OCI-M1 (cell line): ENCODE results near the gene OR4E1.
A peak's percentile ranks its signal among the peaks of the same experiment; 100 is the strongest.
"Not testable (repeated sequence)": the region's sequence is repeated elsewhere in the genome, so short reads cannot be mapped to it uniquely, and the experiment has no call there.

Experiments
- DNase-seq: peaks from one replicate; lab custom pipeline; 2025; lab: John Stamatoyannopoulos, UW

OR4E1 gene

GRCh38 chr14:21673718-21674117 lies at the start of gene OR4E1:
Gene OR4E1, minus strand, starts transcription at chr14:21673818. Its CDS starts 2,883 bp downstream, at chr14:21670935.
- no peak for DNase-seq

GRCh38 chr14:21721504-21721903 lies 47.9 kb upstream of the OR4E1 start:
- no peak for DNase-seq

- DNase-seq: no peak
These were observed 46.2 kb upstream of the OR4E1 start for GRCh38 chr14:21719841-21720240.

DNA sequence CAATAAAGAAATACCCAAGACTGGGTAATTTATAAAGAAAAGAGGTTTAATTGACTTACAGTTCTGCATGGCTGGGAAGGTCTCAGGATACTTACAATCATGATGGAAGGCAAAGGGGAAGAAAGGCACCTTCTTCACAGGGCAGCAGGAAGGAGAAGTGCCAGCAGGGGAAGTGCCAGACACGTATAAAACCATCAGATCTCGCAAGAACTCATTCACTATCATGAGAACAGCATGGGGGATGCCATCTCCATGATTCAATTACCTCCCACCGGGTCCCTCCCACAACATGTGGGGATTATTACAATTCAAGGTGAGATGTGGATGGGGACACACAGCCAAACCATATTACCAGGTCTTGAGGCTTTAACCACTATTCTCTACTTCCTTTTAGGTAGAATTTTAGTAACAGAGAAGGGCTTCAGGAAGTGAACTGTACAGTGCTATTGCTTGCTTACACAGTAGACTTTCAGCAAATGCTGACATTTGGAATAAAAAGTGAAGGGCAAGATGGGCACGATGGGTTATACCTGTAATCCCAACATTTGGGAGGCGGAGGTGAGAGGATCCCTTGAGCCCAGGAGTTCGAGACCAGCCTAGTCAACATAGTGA lies 40.8 kb upstream of the OR4E1 start:
- no peak for DNase-seq

DNA sequence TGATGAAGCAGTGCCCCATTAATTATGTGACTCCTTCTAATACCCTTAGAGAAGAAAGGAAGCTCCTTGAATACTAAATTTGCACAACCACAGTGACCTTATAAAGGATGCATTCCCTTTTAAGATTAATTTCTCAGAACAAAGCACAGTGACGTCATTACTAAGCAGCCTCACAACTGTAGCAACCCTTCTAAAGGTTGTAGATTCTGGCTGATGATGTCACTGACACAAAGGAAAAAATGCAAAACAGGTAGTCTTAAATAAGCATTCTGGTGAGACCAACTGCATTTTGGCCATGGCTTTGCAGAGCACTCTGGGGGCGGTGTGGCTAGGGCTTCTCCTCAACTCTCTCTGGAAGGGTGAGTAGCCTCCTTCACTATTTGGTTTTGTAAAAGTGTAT lies 38.4 kb upstream of the OR4E1 start:
- DNase-seq: no peak

GRCh38 chr14:21711360-21711961 lies 37.8 kb upstream of the OR4E1 start:
- peak; percentile 62 for DNase-seq

- DNase-seq: no peak
These were observed 30.7 kb upstream of the OR4E1 start for GRCh38 chr14:21704338-21704737.

DNA sequence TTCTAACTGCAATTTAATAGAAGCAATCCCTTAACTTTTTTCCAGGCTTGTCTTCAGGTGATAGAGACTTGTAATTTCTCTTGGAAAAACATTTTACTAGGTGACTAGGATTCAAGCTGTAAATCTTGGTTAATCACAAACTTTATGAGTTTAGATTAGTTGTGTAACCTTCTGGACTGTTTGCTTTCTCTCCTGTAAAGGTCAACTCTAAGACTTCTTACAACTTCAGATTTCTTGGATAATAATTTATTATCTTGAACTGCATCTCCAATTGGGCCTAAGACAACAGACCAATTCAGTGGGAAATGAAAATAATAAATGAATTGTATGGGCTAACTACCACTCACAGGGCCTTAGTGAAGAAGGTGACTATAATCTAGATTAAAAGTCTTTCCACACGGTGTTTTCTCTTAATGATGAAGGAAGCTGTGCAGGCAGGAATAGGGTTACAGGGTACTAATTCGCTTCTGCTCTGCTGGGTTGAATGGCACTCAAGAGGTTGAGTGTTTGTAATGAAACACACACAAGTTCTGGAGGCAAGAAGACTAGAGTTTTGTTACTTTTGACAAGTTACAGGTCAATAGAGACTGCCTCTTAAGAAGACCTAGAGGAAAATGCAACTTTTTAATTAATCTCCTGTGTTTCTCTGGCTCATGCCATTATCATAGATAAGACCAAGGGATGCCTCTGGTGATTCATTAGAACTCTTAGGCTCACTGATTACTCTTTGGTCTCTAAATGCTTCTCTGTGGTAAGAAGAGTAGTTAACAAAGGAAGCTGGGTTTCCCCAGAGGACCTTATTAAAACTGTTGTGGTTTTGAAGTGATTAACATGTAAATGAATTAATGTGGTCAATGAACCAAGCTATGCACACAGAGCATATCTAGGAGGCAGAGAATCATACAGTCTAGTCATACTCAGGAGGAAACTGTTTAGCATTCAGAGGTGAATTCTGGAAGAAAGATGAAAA lies 30.0 kb upstream of the OR4E1 start:
- DNase-seq: no peak

- no peak for DNase-seq
These were observed 28.7 kb upstream of the OR4E1 start for GRCh38 chr14:21702316-21702715.

GRCh38 chr14:21699551-21699950 lies 25.9 kb upstream of the OR4E1 start:
- DNase-seq: no peak

GRCh38 chr14:21698538-21698937 lies 24.9 kb upstream of the OR4E1 start:
- not testable (repeated sequence) for DNase-seq

DNA sequence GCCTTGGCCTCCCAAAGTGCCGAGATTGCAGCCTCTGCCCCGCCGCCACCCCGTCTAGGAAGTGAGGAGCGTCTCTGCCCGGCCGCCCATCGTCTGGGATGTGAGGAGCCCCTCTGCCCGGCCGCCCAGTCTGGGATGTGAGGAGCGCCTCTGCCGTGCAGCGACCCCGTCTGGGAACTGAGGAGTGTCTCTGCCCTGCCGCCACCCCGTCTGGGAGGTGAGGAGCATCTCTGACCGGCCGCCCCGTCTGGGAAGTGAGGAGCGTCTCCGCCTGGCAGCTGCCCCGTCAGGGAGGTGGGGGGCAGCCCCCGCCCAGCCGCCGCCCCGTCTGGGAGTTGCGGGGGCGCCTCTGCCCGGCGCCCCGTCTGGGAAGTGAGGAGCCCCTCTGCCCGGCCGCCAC lies 24.0 kb upstream of the OR4E1 start:
- DNase-seq: not testable (repeated sequence)

DNA sequence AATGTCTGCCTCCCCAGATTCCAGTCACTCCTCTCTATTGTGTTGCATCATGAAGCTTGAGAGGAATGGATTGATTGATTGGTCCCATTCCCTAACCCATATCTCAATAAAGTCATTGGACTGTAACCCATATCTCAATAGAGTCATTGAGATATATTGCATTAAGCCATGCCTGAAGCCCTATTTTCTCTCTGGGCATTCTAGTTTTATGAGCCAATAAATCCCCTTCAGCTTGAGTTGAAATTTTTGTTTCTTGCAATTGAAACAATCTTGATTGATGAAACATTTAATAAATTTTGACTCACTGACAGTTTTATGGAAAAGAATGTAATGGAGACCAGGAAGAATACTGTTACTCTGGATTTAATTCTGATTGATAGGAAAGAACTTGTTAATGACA lies 20.8 kb upstream of the OR4E1 start:
- DNase-seq: no peak

- no peak for DNase-seq
These were observed 12.8 kb upstream of the OR4E1 start for GRCh38 chr14:21686468-21686867.

GRCh38 chr14:21680072-21680471 lies 6.5 kb upstream of the OR4E1 start:
- no peak for DNase-seq

DNA sequence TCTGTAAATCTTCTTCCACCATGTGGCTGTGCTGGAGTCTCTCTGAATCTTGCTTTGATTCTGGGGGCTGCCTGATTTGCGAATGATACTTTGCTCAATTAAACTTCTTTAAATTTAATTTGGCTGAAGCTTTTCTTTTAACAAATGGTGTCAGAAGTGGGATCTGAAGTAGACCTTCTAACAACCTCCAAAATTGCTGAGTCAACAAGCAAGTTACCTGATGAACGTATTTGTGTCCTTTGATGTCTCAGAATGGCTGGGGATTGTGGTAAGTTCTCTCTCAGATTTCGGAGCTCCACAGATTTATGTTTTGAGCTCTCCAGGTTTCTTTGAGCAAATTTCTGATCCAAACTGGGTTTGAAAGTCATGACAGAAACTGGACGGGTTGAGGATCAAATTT lies 1.9 kb upstream of the OR4E1 start:
- no peak for DNase-seq

DNA sequence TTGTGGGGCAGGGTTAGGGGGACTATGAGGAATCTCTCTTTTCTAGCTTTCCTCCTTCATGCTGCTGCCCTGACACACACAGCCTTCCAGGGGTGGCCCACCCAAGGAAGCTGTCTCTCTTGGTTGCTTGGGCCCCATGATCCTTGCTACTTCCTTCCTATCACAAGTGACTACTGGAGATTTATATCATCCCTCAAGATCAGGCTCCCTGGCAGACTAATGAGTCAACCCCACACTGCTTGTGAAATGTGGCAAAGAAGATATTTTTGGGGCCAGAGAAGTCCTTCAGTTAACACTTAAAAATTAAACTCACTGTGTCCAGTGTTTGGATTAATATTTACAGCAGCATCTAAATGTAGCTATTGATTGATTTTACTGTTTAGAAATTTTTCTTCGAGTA lies 1.5 kb downstream of the OR4E1 start:
- no peak for DNase-seq

GRCh38 chr14:21671371-21671770 lies 2.2 kb downstream of the OR4E1 start:
- DNase-seq: no peak

- DNase-seq: no peak
These were observed 4.3 kb downstream of the OR4E1 start for GRCh38 chr14:21669284-21669683.

GRCh38 chr14:21668377-21668776 lies 5.2 kb downstream of the OR4E1 start:
- no peak for DNase-seq

DNA sequence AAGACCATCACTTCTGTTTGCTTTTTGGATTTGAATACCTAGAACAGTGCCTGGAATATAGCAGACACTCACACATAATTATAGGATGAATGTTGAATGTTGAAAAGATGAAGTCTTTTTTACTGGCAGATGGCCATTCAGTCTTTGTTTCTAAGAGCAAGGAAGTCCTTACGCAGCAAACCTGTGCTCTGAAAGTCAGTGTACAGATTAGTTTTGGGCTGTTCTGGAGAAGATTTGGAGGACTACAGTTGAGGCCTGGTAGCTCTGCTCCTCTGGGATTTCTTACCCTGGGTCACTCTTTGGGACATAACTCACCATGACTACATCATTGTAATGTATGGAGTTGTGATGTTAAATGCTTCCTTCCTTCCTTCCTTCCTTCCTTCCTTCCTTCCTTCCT lies 16.6 kb downstream of the OR4E1 start:
- DNase-seq: no peak

GRCh38 chr14:21654215-21654614 lies 19.4 kb downstream of the OR4E1 start:
- DNase-seq: no peak

- no peak for DNase-seq
These were observed 20.2 kb downstream of the OR4E1 start, which contains the start of gene OR4E2 for GRCh38 chr14:21653331-21653885. Gene OR4E2, plus strand, starts transcription at chr14:21653835. Its CDS starts 11,248 bp downstream, at chr14:21665083.
